ENCODE data around the gene RAB27B.
"Not testable (repeated sequence)": the region's sequence is repeated elsewhere in the genome, so short reads cannot be mapped to it uniquely, and the experiment has no call there.

RAB27B gene

GRCh38 chr18:54820785-54821275 lies 7.4 kb upstream of the RAB27B start:
- not testable (repeated sequence) for DNase-seq

- DNase-seq = no peak
Observed at GRCh38 chr18:54822872-54823845, 5.1 kb upstream of the RAB27B start.

GRCh38 chr18:54824761-54825160 lies 3.5 kb upstream of the RAB27B start:
- DNase-seq = no peak

GRCh38 chr18:54825601-54826344 lies 2.5 kb upstream of the RAB27B start:
- DNase-seq = no peak

GRCh38 chr18:54828986-54829385 lies 709 bp downstream of the RAB27B start:
- DNase-seq = no peak

GRCh38 chr18:54829856-54830255 lies 1.6 kb downstream of the RAB27B start:
- no peak for DNase-seq

GRCh38 chr18:54830260-54830659 lies 2.0 kb downstream of the RAB27B start:
- DNase-seq = no peak

GRCh38 chr18:54830866-54831265 lies 2.6 kb downstream of the RAB27B start:
- no peak for DNase-seq

- no peak for DNase-seq
Observed at GRCh38 chr18:54835944-54836343, 7.7 kb downstream of the RAB27B start.

GRCh38 chr18:54843314-54843713 lies 15.0 kb downstream of the RAB27B start:
- no peak for DNase-seq

GRCh38 chr18:54845787-54846186 lies 17.5 kb downstream of the RAB27B start:
- no peak for DNase-seq

GRCh38 chr18:54848121-54848520 lies 19.8 kb downstream of the RAB27B start:
- DNase-seq = no peak

- DNase-seq = no peak
Observed at GRCh38 chr18:54849683-54850082, 21.4 kb downstream of the RAB27B start.

GRCh38 chr18:54850598-54850997 lies 22.3 kb downstream of the RAB27B start:
- DNase-seq = no peak

- no peak for DNase-seq
Observed at GRCh38 chr18:54852780-54853675, 24.8 kb downstream of the RAB27B start.

GRCh38 chr18:54855050-54855449 lies 26.8 kb downstream of the RAB27B start:
- DNase-seq = not testable (repeated sequence)

GRCh38 chr18:54856105-54856646 lies 27.9 kb downstream of the RAB27B start:
- DNase-seq = no peak

GRCh38 chr18:54857499-54857898 lies 29.2 kb downstream of the RAB27B start:
- no peak for DNase-seq

GRCh38 chr18:54859667-54860421 lies 31.6 kb downstream of the RAB27B start:
- no peak for DNase-seq

- no peak for DNase-seq
Observed at GRCh38 chr18:54860941-54861340, 32.7 kb downstream of the RAB27B start.

- DNase-seq = no peak
Observed at GRCh38 chr18:54867131-54867530, 38.9 kb downstream of the RAB27B start.

GRCh38 chr18:54871231-54871630 lies 43.0 kb downstream of the RAB27B start:
- DNase-seq = no peak

Measured in NCI-H1694 (cell line).